Esophagus squamous epithelium (tissue), 4 donors: ENCODE measurements around the gene CDKAL1.

Source experiments
- POLR2A ChIP-seq, 4 donors: fragments of 450-650 bp; IDR thresholded peaks; one replicate each; pipeline ENCODE4 v1.6.1; 2017; ENCODE audit warnings: antibody characterized with exemption in 4 of 4, mild to moderate bottlenecking in 4 of 4, moderate library complexity in 3 of 4
- TF ChIP-seq, protein P1 (sequence below), 6 experiments: fragments of 450-650 bp in 4 of 6; fragments of 200-600 bp in 2 of 6; sonication (generic) in 2 of 6; IDR thresholded peaks; one replicate each; pipeline ENCODE4 v1.5.1; 2016 to 2019; ENCODE audit warnings: antibody characterized with exemption in 6 of 6, mild to moderate bottlenecking in 4 of 6, moderate library complexity in 4 of 6

DNA sequence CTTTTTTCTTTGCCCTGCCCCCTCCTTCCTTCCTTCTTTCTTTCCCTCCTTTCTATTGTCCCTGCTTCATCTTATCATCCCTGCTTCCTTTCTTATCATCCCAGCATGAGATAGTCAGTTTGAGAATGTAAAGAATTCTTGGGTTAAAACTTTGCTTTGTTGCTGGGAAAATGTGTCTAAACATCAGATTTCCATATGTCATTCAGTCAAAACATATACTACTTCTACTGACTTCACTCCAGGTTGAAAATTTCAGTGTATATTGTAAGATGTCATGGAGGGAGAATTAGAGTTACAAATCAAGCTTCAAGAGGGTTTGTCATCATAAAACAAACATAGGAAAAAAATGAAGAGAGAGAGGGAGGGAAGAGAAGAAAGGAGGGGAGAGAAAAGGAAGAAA is 700.9 kb downstream of the CDKAL1 start:
- TF ChIP-seq, protein P1, sequence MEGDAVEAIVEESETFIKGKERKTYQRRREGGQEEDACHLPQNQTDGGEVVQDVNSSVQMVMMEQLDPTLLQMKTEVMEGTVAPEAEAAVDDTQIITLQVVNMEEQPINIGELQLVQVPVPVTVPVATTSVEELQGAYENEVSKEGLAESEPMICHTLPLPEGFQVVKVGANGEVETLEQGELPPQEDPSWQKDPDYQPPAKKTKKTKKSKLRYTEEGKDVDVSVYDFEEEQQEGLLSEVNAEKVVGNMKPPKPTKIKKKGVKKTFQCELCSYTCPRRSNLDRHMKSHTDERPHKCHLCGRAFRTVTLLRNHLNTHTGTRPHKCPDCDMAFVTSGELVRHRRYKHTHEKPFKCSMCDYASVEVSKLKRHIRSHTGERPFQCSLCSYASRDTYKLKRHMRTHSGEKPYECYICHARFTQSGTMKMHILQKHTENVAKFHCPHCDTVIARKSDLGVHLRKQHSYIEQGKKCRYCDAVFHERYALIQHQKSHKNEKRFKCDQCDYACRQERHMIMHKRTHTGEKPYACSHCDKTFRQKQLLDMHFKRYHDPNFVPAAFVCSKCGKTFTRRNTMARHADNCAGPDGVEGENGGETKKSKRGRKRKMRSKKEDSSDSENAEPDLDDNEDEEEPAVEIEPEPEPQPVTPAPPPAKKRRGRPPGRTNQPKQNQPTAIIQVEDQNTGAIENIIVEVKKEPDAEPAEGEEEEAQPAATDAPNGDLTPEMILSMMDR (IDR thresholded peaks at IDR 0.05): no peak
- no peak for TF ChIP-seq POLR2A (IDR thresholded peaks at IDR 0.05)
